Suprapubic skin (tissue), 3 donors: ENCODE data around the gene CLCF1.

ENCODE experiments used
- CTCF ChIP-seq, 2 donors: fragments of 200-600 bp in 1 of 2; fragments of 450-650 bp in 1 of 2; sonication (generic) in 1 of 2; IDR thresholded peaks; one replicate each; pipeline ENCODE4 v1.5.1; 2016 to 2019; ENCODE audit warnings: antibody characterized with exemption in 2 of 2, mild to moderate bottlenecking in 1 of 2, moderate library complexity in 1 of 2
- EP300 ChIP-seq: sonication (generic); formaldehyde crosslinking; IDR thresholded peaks from one replicate; pipeline ENCODE4 v1.6.1; 2017; ENCODE audit warnings: antibody characterized with exemption
- POLR2A ChIP-seq, 2 donors: fragments of 450-650 bp; IDR thresholded peaks; one replicate each; pipeline ENCODE4 v1.6.1; 2017; ENCODE audit warnings: antibody characterized with exemption in 2 of 2, mild to moderate bottlenecking in 2 of 2, moderate library complexity in 2 of 2

- TF ChIP-seq CTCF (IDR thresholded peaks at IDR 0.05) (peak in 1 of 2 donors; percentile 2), EP300 (no peak), POLR2A (IDR thresholded peaks at IDR 0.05) (no peak)
Measured at GRCh38 chr11:67352546-67353316, 20.7 kb downstream of the CLCF1 start.
